Astrocyte of the cerebellum (primary cell): ENCODE data around the gene C18orf32.
A peak's percentile ranks its signal among the peaks of the same experiment; 100 is the strongest.

Experiments used
- DNase-seq: peaks from one replicate; pipeline ENCODE4 v3.0.0-alpha.2; 2011; ENCODE audit warnings: low read depth
- H3K4me3 ChIP-seq: 2 replicates; pipeline ENCODE4 v1.5.1; 2011; ENCODE audit warnings: mild to moderate bottlenecking, low read depth, low read length, moderate library complexity
- in situ Hi-C: cut with HindIII; loops from 2 replicates; pipeline ENCODE4 v1.10.0; 2017; ENCODE audit warnings: low sequenced_read_pairs
- TF ChIP-seq, protein P1 (sequence below): IDR thresholded peaks from 2 replicates; pipeline ENCODE4 v1.5.1; 2012; ENCODE audit warnings: low read length, low read depth, moderate library complexity, mild to moderate bottlenecking; ENCODE audit errors: missing control alignments

The C18orf32 gene

DNA sequence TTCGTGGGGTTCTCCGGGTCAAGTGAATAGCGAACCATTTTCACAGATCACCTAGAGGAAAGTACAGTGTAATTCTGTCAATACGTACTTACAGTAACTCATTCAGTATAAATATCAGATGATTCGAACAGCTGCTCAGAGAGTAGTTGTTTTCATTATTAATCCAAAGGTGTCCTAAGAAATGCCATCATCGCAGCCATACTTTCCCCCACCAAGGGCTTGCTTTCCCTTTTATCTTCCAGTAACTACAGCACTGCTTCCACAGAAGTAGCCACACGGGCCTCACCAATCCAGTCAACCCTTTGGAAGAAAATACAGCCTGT, 4.5 kb upstream of the C18orf32 start:
- no peak for DNase-seq
- TF ChIP-seq, protein P1, sequence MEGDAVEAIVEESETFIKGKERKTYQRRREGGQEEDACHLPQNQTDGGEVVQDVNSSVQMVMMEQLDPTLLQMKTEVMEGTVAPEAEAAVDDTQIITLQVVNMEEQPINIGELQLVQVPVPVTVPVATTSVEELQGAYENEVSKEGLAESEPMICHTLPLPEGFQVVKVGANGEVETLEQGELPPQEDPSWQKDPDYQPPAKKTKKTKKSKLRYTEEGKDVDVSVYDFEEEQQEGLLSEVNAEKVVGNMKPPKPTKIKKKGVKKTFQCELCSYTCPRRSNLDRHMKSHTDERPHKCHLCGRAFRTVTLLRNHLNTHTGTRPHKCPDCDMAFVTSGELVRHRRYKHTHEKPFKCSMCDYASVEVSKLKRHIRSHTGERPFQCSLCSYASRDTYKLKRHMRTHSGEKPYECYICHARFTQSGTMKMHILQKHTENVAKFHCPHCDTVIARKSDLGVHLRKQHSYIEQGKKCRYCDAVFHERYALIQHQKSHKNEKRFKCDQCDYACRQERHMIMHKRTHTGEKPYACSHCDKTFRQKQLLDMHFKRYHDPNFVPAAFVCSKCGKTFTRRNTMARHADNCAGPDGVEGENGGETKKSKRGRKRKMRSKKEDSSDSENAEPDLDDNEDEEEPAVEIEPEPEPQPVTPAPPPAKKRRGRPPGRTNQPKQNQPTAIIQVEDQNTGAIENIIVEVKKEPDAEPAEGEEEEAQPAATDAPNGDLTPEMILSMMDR: no peak
- in situ Hi-C loops: no loop called here
- peak overlapping the region; percentile 70 for H3K4me3 ChIP-seq

DNA sequence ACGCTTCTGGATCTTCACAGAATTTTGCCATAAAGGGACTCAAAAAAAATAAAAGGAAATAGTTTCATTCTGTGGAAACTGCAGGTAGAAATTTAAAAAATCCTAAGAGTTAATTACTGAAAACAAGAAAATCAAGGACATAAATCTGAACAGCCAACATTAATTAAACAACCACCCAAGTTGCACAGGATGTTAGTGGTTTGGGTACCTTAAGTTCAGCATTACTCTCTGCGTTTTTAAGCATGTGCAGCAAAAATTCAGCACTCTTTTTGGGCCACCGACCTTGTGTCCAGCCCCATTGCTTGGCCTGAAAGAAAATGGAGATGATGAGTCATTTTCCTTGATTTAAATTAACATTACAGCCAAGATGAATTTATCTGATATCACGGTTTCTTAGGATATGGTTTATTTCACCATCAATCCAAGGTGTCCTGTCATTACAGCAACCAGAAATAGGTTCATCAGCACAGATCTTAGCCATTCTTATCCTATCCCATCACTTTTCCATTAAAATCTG, 3.3 kb upstream of the C18orf32 start:
- in situ Hi-C loops: no loop called here
- DNase-seq: no peak
- TF ChIP-seq, protein P1: no peak
- H3K4me3 ChIP-seq: peak overlapping the region; percentile 70

DNA sequence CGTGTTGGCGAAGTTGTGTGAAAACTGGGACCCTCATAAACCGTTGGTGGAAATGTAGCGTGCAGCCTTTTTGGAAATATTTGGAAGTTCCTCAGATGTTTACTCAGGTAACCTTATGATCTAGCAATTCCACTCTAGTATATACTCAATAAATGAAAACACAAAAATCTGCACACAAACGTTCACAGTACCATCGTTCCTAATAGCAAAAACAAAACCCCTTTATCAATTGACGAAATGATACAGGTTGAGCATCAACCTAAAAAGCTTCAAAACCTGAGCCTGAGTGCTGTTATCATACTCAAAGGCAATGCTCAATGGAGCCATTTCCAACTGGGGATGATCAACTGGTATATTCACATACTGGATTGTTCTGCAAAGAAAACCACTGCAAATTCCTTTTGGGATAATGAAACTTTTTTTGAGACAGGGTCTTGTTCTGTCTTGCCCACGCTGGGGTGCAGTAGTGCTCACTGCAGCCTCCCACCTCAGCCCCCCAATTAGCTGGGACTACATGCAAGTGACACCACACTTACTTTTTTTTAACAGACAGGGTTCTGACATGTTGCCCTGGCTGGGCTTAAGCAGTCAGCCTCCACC, 777 bp upstream of the C18orf32 start:
- in situ Hi-C loops: no loop called here
- TF ChIP-seq, protein P1: no peak
- no peak overlapping the region for H3K4me3 ChIP-seq
- DNase-seq: no peak

DNA sequence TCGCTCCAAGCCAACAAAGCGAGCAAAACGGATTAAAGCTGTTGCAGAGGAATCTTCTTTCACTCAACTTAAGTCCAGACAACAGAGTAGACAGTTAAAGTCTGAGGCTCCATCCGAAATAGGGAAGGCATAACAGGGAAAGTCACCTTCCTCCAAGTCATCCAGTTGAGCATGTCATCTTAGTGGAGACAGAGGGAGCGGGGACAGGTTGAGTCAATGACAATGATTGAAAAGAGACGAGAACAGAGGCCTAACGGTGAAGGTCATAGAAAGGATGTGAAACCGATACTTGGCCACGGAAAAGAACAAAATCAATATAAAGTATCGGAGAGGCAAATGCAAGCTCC, 455 bp downstream of the C18orf32 start:
- TF ChIP-seq, protein P1: no peak
- in situ Hi-C loops: no loop called here
- no peak for DNase-seq
- H3K4me3 ChIP-seq: peak overlapping the region; percentile 50

DNA sequence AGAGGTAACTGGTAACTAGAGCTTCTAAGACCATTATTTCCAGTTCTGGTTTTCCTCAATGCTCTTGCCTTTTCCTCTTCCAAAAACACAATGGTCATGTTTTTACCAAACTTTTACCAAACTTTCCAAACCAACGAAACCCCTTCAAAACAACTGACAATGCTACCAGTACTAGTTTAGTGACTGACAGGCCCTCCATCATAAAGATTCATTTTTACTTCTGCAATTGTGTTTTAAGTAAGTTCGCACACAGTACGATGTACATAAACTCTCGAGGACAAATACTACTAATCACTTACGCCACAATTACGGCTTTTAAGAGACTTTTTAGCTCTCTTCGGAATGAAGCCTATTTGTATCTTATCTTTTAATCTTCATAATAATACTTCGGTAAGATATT, 900 bp downstream of the C18orf32 start:
- DNase-seq: no peak
- in situ Hi-C loops: no loop called here
- TF ChIP-seq, protein P1: no peak
- H3K4me3 ChIP-seq: peak overlapping the region; percentile 50

DNA sequence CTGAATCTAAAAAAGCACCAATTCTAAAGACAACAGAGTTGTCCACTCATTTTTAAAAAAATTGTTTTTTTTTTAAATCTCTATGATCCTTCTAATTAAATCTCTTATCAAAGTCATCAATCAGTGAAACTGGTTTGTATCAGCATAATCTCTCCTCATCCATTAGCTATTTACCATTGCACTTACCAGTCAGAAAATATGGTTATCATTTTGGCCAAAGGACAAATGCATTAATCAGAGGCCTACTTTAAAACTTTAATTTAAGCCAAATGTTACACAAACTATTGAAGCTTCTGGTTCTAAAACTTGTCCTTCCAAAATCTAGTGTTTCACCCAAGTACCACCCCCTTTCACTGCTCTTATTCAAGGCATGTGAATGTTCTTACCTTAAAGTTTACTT, 3.8 kb downstream of the C18orf32 start:
- no peak for DNase-seq
- no peak overlapping the region for H3K4me3 ChIP-seq
- TF ChIP-seq, protein P1: no peak
- in situ Hi-C loops: no loop called here

DNA sequence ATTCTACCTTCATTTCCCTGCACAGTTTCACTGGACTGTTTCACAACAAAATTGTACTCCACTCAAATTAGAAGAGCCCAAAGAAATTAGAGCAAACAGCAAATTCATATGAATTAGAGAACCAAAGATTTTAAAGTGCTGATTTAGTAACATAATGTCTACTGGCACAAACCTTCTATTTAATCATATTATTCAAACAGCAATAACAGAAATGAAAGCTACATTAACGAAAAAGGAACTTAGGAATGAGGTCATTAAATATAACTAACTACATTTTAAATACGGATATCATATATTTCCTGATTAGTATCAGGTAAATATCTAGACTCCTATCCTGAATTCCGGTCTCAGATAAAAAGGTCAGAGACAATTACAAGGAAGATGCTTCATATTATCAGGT, 5.1 kb downstream of the C18orf32 start:
- in situ Hi-C loops: no loop called here

More for the DNA sequence above, 5.1 kb downstream of the C18orf32 start:
- H3K4me3 ChIP-seq: no peak overlapping the region
- no peak for DNase-seq
- TF ChIP-seq, protein P1: no peak
